Astrocyte (in vitro differentiated cells and primary cell): Measurements from ENCODE around the gene PILRA.

Experiments used
- EZH2 ChIP-seq: IDR thresholded peaks from 2 replicates; pipeline ENCODE4 v1.6.1; 2012; ENCODE audit warnings: mild to moderate bottlenecking, low read length, inconsistent platforms; ENCODE audit not compliant: insufficient read depth
- TF ChIP-seq, protein P1 (sequence below): IDR thresholded peaks from 2 replicates; pipeline ENCODE4 v1.5.1; 2011; ENCODE audit warnings: low read depth, mild to moderate bottlenecking, inconsistent platforms, low read length, moderate library complexity; ENCODE audit not compliant: insufficient read depth

DNA sequence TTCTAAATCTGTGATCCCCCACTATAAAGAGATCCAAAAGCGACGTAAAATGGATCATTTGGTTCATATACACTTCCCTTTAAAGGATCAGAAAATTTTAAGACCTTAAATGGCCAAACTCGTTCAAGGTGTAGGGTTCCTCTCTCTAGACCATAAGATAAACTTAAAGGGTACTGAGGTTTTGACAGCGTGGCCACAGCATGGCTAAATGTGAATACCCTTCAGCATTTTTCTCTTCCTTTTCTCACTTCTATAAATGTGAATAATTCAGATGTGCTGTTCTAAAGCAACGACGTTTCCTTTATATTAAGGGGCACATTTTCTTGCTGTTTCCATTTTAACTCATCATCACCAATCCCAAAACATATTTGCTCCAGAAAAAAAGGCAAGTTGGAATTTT is 50.0 kb downstream of the PILRA start:
- TF ChIP-seq, protein P1, sequence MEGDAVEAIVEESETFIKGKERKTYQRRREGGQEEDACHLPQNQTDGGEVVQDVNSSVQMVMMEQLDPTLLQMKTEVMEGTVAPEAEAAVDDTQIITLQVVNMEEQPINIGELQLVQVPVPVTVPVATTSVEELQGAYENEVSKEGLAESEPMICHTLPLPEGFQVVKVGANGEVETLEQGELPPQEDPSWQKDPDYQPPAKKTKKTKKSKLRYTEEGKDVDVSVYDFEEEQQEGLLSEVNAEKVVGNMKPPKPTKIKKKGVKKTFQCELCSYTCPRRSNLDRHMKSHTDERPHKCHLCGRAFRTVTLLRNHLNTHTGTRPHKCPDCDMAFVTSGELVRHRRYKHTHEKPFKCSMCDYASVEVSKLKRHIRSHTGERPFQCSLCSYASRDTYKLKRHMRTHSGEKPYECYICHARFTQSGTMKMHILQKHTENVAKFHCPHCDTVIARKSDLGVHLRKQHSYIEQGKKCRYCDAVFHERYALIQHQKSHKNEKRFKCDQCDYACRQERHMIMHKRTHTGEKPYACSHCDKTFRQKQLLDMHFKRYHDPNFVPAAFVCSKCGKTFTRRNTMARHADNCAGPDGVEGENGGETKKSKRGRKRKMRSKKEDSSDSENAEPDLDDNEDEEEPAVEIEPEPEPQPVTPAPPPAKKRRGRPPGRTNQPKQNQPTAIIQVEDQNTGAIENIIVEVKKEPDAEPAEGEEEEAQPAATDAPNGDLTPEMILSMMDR: no peak
- TF ChIP-seq EZH2: no peak
